GM06990 (cell line): Measurements from ENCODE around the gene MICAL2.

Experiments
- DNase-seq: peaks from one replicate; pipeline ENCODE4 v3.0.0-alpha.2; 2011; ENCODE audit not compliant: insufficient read length; ENCODE audit errors: extremely low read depth
- H3K27me3 ChIP-seq: replicated peaks from 2 replicates; pipeline ENCODE4 v1.6.0; 2011; ENCODE audit warnings: low read length; ENCODE audit not compliant: control insufficient read depth, insufficient read depth
- H3K36me3 ChIP-seq: 2 replicates; pipeline ENCODE4 v1.5.1; 2011; ENCODE audit warnings: low read length; ENCODE audit not compliant: control insufficient read depth, insufficient read depth
- H3K4me3 ChIP-seq: replicated peaks from 2 replicates; pipeline ENCODE4 v1.5.1; 2011; ENCODE audit warnings: low read depth, mild to moderate bottlenecking, control low read depth, low read length
- TF ChIP-seq, protein P1 (sequence below): IDR thresholded peaks from 2 replicates; pipeline ENCODE4 v1.5.1; 2011; ENCODE audit warnings: low read length, control low read depth, mild to moderate bottlenecking, inconsistent platforms; ENCODE audit not compliant: insufficient read depth, poor library complexity, severe bottlenecking

MICAL2 gene

GRCh38 chr11:12288931-12289666, 178.7 kb downstream of the MICAL2 start:
- no peaks in the 10 kb centered on the region for H3K36me3 ChIP-seq
- TF ChIP-seq, protein P1, sequence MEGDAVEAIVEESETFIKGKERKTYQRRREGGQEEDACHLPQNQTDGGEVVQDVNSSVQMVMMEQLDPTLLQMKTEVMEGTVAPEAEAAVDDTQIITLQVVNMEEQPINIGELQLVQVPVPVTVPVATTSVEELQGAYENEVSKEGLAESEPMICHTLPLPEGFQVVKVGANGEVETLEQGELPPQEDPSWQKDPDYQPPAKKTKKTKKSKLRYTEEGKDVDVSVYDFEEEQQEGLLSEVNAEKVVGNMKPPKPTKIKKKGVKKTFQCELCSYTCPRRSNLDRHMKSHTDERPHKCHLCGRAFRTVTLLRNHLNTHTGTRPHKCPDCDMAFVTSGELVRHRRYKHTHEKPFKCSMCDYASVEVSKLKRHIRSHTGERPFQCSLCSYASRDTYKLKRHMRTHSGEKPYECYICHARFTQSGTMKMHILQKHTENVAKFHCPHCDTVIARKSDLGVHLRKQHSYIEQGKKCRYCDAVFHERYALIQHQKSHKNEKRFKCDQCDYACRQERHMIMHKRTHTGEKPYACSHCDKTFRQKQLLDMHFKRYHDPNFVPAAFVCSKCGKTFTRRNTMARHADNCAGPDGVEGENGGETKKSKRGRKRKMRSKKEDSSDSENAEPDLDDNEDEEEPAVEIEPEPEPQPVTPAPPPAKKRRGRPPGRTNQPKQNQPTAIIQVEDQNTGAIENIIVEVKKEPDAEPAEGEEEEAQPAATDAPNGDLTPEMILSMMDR, result no peak
- H3K4me3 ChIP-seq, result no peak overlapping the region
- no peaks in the 10 kb centered on the region; the same call in 1 of the 2 replicates for H3K27me3 ChIP-seq
- no peak for DNase-seq

DNA sequence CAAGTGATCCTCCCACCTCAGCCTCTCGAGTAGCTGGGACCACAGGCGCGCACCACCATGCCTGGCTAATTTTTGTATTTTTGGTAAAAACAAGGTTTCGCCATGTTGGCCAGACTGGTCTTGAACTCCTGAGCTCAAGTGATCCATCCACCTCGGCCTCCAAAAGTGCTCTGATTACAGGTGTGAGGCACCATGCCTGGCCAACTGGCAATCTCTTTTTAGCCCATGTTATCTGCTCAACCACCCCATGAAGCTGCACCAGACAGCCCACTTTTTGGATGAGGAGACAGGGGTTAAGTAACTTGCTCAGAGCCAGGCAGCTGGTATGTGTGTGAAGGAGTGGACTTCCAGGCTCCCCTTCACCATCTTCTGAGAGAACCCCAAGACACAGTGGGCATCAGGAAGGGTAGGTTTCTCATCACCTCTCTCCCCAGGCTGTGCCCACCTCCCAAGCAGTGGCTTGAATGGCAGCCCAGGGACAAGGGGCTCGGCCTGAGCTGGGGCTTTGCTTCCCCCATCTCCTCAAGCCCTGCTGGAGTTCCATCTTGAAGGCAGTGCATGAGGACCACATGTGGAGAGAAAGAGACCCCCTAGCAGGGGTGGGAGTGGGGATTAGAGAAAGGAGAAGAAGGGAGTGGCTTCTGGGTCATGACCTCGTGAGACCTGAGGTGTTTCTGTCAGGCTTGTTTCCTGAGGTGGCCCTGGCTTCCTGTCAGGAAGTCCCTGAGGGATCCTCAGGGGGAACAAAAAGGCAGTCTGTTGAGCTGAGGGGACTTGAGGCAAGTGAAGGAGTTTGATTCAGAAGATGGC, 179.5 kb downstream of the MICAL2 start:
- Histone ChIP-seq H3K36me3 (no peaks in the 10 kb centered on the region), H3K27me3 (no peaks in the 10 kb centered on the region; the same call in 1 of the 2 replicates), H3K4me3 (no peak overlapping the region)
- TF ChIP-seq, protein P1, result no peak
- DNase-seq, result no peak

DNA sequence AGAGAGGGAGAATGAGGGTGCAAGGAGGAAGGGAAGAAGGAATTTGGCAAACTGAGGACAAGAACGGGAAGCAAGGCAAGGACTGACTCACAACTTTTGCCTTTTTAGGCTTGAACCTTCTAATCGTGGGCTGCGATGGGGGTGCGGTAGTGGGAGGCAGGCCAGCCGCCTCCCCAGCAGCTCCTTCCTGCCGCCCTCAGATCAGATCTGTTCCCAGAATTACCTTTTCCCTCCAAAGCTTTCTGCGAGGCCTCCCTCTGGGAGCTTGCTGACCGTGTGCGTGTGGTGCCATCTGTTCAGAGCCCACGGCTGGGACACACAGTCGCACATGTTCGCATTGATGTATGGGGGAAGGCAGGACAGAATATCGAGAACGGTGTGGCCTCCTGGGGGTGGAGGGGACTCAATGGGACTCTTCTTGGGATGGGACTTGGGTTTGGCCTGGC, 180.1 kb downstream of the MICAL2 start:
- Histone ChIP-seq H3K36me3 (no peaks in the 10 kb centered on the region), H3K27me3 (no peaks in the 10 kb centered on the region; the same call in 1 of the 2 replicates), H3K4me3 (no peak overlapping the region)
- DNase-seq, result no peak
- TF ChIP-seq, protein P1, result no peak

- no peaks in the 10 kb centered on the region; the same call in 1 of the 2 replicates for H3K27me3 ChIP-seq
Observed at GRCh38 chr11:12291313-12291712, 180.9 kb downstream of the MICAL2 start.

DNA sequence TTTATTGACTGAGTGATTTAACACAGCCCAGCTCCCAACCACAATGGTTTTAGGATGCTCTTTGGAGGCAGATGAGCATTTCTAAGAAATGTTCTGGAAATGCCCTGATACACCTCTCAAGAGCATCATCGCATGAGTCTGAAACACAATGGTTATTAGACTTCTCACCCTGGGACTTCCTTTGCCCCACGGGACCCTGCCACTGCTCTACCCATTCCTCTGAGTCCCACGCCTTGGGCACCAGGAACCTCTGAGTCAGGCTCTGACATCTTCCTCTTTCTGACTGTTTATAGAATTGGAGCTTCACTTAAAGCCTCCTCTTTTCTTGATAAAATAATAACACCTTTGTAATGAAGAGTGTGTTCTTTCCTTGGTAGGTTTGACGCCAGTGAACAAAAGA, 181.4 kb downstream of the MICAL2 start:
- DNase-seq, result no peak
- Histone ChIP-seq H3K27me3 (no peaks in the 10 kb centered on the region; the same call in 1 of the 2 replicates), H3K4me3 (no peak overlapping the region), H3K36me3 (no peaks in the 10 kb centered on the region)
- TF ChIP-seq, protein P1, result no peak

More at GRCh38 chr11:12291313-12291712, 180.9 kb downstream of the MICAL2 start:
- H3K4me3 ChIP-seq, result no peak overlapping the region
- no peaks in the 10 kb centered on the region for H3K36me3 ChIP-seq
- no peak for DNase-seq
- TF ChIP-seq, protein P1, result no peak
